Type B pancreatic cell (in vitro differentiated cells): ENCODE data around the gene CDC37L1. TPM values are rescaled to one million over a fixed set of nuclear protein-coding genes. Genes with fewer than 3 reads are reported as not detected.

Source experiments
- DNase-seq: peaks from one replicate; pipeline ENCODE4 v3.0.0; 2021; ENCODE audit warnings: mixed read lengths; ENCODE audit not compliant: unreplicated experiment; ENCODE audit errors: extremely low spot score
- H3K27ac Mint-ChIP-seq: 2 replicates; pipeline ENCODE4 v1.8.0; 2021; ENCODE audit warnings: mild to moderate bottlenecking, mixed read lengths
- H3K27me3 Mint-ChIP-seq: 2 replicates; pipeline ENCODE4 v1.8.0; 2021; ENCODE audit warnings: mixed read lengths
- H3K36me3 Mint-ChIP-seq: 2 replicates; pipeline ENCODE4 v1.8.0; 2021; ENCODE audit warnings: mixed read lengths
- H3K4me1 Mint-ChIP-seq: one replicate; pipeline ENCODE4 v1.8.0; 2021; ENCODE audit warnings: mixed read lengths; ENCODE audit not compliant: unreplicated experiment
- H3K4me3 Mint-ChIP-seq: 2 replicates; pipeline ENCODE4 v1.8.0; 2021; ENCODE audit warnings: mild to moderate bottlenecking, mixed read lengths
- H3K9me3 Mint-ChIP-seq: 2 replicates; pipeline ENCODE4 v1.8.0; 2021; ENCODE audit warnings: mixed read lengths
- CTCF ChIP-seq: fragments of 200-600 bp; sonication (generic); conservative IDR thresholded peaks from 2 replicates; pipeline ENCODE4 v1.5.0; 2021; ENCODE audit warnings: antibody characterized with exemption, mild to moderate bottlenecking
- total RNA-seq: library from RNA; stranded (reverse); gene quantifications from 2 replicates; pipeline ENCODE4 v1.2.1, GENCODE V29; 2021; ENCODE audit warnings: low replicate concordance

The CDC37L1 gene
- total RNA-seq, 1 donor from 2014 or later, result 13.2 TPM

GRCh38 chr9:4709380-4709779, 30.0 kb downstream of the CDC37L1 start:
- no peak for DNase-seq
- Mint-ChIP-seq H3K27me3 (no peaks in the 10 kb centered on the region), H3K36me3 (peaks cover 25% of the 10 kb centered on the region), H3K9me3 (no peaks in the 10 kb centered on the region), H3K4me1 (no peaks in the 10 kb centered on the region), H3K27ac (peak overlapping the region; percentile 36), H3K4me3 (no peak overlapping the region)
- TF ChIP-seq CTCF, result no peak

GRCh38 chr9:4713849-4714248, 34.5 kb downstream of the CDC37L1 start:
- no peaks in the 10 kb centered on the region for H3K27me3 Mint-ChIP-seq
- no peaks in the 10 kb centered on the region for H3K9me3 Mint-ChIP-seq
- H3K36me3 Mint-ChIP-seq, result peaks cover 40% of the 10 kb centered on the region
- TF ChIP-seq CTCF, result no peak
- DNase-seq, result no peak
- H3K27ac Mint-ChIP-seq, result no peak overlapping the region
- H3K4me1 Mint-ChIP-seq, result no peaks in the 10 kb centered on the region
- H3K4me3 Mint-ChIP-seq, result no peak overlapping the region

- H3K4me1 Mint-ChIP-seq, result no peaks in the 10 kb centered on the region
- peaks cover 44% of the 10 kb centered on the region for H3K36me3 Mint-ChIP-seq
- no peak for TF ChIP-seq CTCF
- no peak for DNase-seq
- no peak overlapping the region for H3K4me3 Mint-ChIP-seq
- H3K27ac Mint-ChIP-seq, result no peak overlapping the region
- H3K9me3 Mint-ChIP-seq, result no peaks in the 10 kb centered on the region
- H3K27me3 Mint-ChIP-seq, result no peaks in the 10 kb centered on the region
Observed at GRCh38 chr9:4714266-4715016, 35.1 kb downstream of the CDC37L1 start.

- Mint-ChIP-seq H3K4me1 (no peaks in the 10 kb centered on the region), H3K4me3 (no peak overlapping the region), H3K36me3 (peaks cover 44% of the 10 kb centered on the region), H3K27ac (no peak overlapping the region), H3K27me3 (no peaks in the 10 kb centered on the region), H3K9me3 (no peaks in the 10 kb centered on the region)
- TF ChIP-seq CTCF, result no peak
- no peak for DNase-seq
Observed at GRCh38 chr9:4716163-4716562, 36.8 kb downstream of the CDC37L1 start.

- peaks cover 38% of the 10 kb centered on the region for H3K36me3 Mint-ChIP-seq
- no peak for TF ChIP-seq CTCF
- no peak for DNase-seq
- no peak overlapping the region for H3K4me3 Mint-ChIP-seq
- H3K4me1 Mint-ChIP-seq, result no peaks in the 10 kb centered on the region
- H3K27ac Mint-ChIP-seq, result no peak overlapping the region
- H3K27me3 Mint-ChIP-seq, result no peaks in the 10 kb centered on the region
- no peaks in the 10 kb centered on the region for H3K9me3 Mint-ChIP-seq
Observed at GRCh38 chr9:4717815-4718214, 38.4 kb downstream of the CDC37L1 start.
